Measurements from ENCODE around the gene MPV17L2. TPM values are rescaled to one million over a fixed set of nuclear protein-coding genes. Genes with fewer than 3 reads are reported as not detected.
A peak's percentile ranks its signal among the peaks of the same experiment; 100 is the strongest.

Gene MPV17L2
- polyA plus RNA-seq, 4 donors: 6.0 to 25.9 (median 17.2) TPM

- no peak for FAIRE-seq
- Histone ChIP-seq H3K4me1 (ENCODE audit: control insufficient read depth in 3 of 3, insufficient read depth in 2 of 3, low read depth in 1 of 3, low read length in 2 of 3) (peaks cover 0 to 22% (median 4%) of the 10 kb centered on the region in 3 donors), H3K27ac (ENCODE audit: low read depth in 1 of 3, low read length in 2 of 3) (no peak overlapping the region), H3K4me3 (ENCODE audit: low read depth in 1 of 3, low read length in 3 of 3) (no peak overlapping the region), H3K36me3 (ENCODE audit: control insufficient read depth in 3 of 3, insufficient read depth in 2 of 3, low read depth in 1 of 3, low read length in 3 of 3) (no peaks in the 10 kb centered on the region), H3K9me3 (ENCODE audit: control insufficient read depth in 2 of 2, insufficient read depth in 1 of 2, low read depth in 1 of 2, low read length in 1 of 2) (peaks cover 0 to 6% of the 10 kb centered on the region in 2 donors), H3K27me3 (ENCODE audit: control insufficient read depth in 3 of 3, insufficient read depth in 3 of 3, low read length in 3 of 3) (peaks cover 4 to 29% (median 10%) of the 10 kb centered on the region in 3 donors)
- WGBS, 3 donors: 2 to 9% (median 5%) methylated on average over 14 to 33 of the region's 33 CpGs
- DNase-seq: peak in 1 of 2 donors; percentile 39
Measured at GRCh38 chr19:18220632-18221275, 27.7 kb downstream of the MPV17L2 start.

GRCh38 chr19:18221815-18222725 is 29.1 kb downstream of the MPV17L2 start:
- DNase-seq (no peak), FAIRE-seq (no peak)
- WGBS, 3 donors: 78 to 86% (median 83%) methylated on average over 24 to 25 of the region's 25 CpGs
- Histone ChIP-seq H3K36me3 (ENCODE audit: control insufficient read depth in 3 of 3, insufficient read depth in 2 of 3, low read depth in 1 of 3, low read length in 3 of 3) (no peaks in the 10 kb centered on the region), H3K9me3 (ENCODE audit: control insufficient read depth in 2 of 2, insufficient read depth in 1 of 2, low read depth in 1 of 2, low read length in 1 of 2) (peaks cover 0 to 6% of the 10 kb centered on the region in 2 donors), H3K4me3 (ENCODE audit: low read depth in 1 of 3, low read length in 3 of 3) (no peak overlapping the region), H3K27ac (ENCODE audit: low read depth in 1 of 3, low read length in 2 of 3) (no peak overlapping the region), H3K4me1 (ENCODE audit: control insufficient read depth in 3 of 3, insufficient read depth in 2 of 3, low read depth in 1 of 3, low read length in 2 of 3) (peaks cover 0 to 25% (median 8%) of the 10 kb centered on the region in 3 donors), H3K27me3 (ENCODE audit: control insufficient read depth in 3 of 3, insufficient read depth in 3 of 3, low read length in 3 of 3) (peaks cover 4 to 41% (median 17%) of the 10 kb centered on the region in 3 donors)

- Histone ChIP-seq H3K9me3 (ENCODE audit: control insufficient read depth in 2 of 2, insufficient read depth in 1 of 2, low read depth in 1 of 2, low read length in 1 of 2) (peaks cover 0 to 2% of the 10 kb centered on the region in 2 donors), H3K4me3 (ENCODE audit: low read depth in 1 of 3, low read length in 3 of 3) (peak overlapping the region in 2 of 3 donors; percentile 36 to 46), H3K36me3 (ENCODE audit: control insufficient read depth in 3 of 3, insufficient read depth in 2 of 3, low read depth in 1 of 3, low read length in 3 of 3) (no peaks in the 10 kb centered on the region), H3K27me3 (ENCODE audit: control insufficient read depth in 3 of 3, insufficient read depth in 3 of 3, low read length in 3 of 3) (peaks cover 4 to 57% (median 17%) of the 10 kb centered on the region in 3 donors), H3K27ac (ENCODE audit: low read depth in 1 of 3, low read length in 2 of 3) (peak overlapping the region in 1 of 3 donors; percentile 53), H3K4me1 (ENCODE audit: control insufficient read depth in 3 of 3, insufficient read depth in 2 of 3, low read depth in 1 of 3, low read length in 2 of 3) (peaks cover 0 to 25% (median 8%) of the 10 kb centered on the region in 3 donors)
- FAIRE-seq (no peak), DNase-seq (peak; percentile 44 to 57)
- WGBS, 3 donors: 4 to 6% (median 5%) methylated on average over 38 to 39 of the region's 39 CpGs
Measured at GRCh38 chr19:18223860-18224524, 31.0 kb downstream of the MPV17L2 start.

GRCh38 chr19:18224525-18225354 is 31.7 kb downstream of the MPV17L2 start:
- FAIRE-seq (no peak), DNase-seq (peak; percentile 96 to 97)
- 2 to 4% (median 4%) methylated on average over 68 to 81 of the region's 81 CpGs for WGBS, 3 donors
- Histone ChIP-seq H3K9me3 (ENCODE audit: control insufficient read depth in 2 of 2, insufficient read depth in 1 of 2, low read depth in 1 of 2, low read length in 1 of 2) (peaks cover 0 to 2% of the 10 kb centered on the region in 2 donors), H3K36me3 (ENCODE audit: control insufficient read depth in 3 of 3, insufficient read depth in 2 of 3, low read depth in 1 of 3, low read length in 3 of 3) (no peaks in the 10 kb centered on the region), H3K27me3 (ENCODE audit: control insufficient read depth in 3 of 3, insufficient read depth in 3 of 3, low read length in 3 of 3) (peaks cover 4 to 59% (median 17%) of the 10 kb centered on the region in 3 donors), H3K4me1 (ENCODE audit: control insufficient read depth in 3 of 3, insufficient read depth in 2 of 3, low read depth in 1 of 3, low read length in 2 of 3) (peaks cover 0 to 25% (median 8%) of the 10 kb centered on the region in 3 donors), H3K4me3 (ENCODE audit: low read depth in 1 of 3, low read length in 3 of 3) (peak overlapping the region; percentile 9 to 46 (median 36)), H3K27ac (ENCODE audit: low read depth in 1 of 3, low read length in 2 of 3) (peak overlapping the region in 1 of 3 donors; percentile 33)

GRCh38 chr19:18225355-18225701 is 32.3 kb downstream of the MPV17L2 start:
- Histone ChIP-seq H3K4me3 (ENCODE audit: low read depth in 1 of 3, low read length in 3 of 3) (peak overlapping the region in 1 of 3 donors; percentile 31), H3K4me1 (ENCODE audit: control insufficient read depth in 3 of 3, insufficient read depth in 2 of 3, low read depth in 1 of 3, low read length in 2 of 3) (peaks cover 0 to 25% (median 8%) of the 10 kb centered on the region in 3 donors), H3K36me3 (ENCODE audit: control insufficient read depth in 3 of 3, insufficient read depth in 2 of 3, low read depth in 1 of 3, low read length in 3 of 3) (no peaks in the 10 kb centered on the region), H3K27me3 (ENCODE audit: control insufficient read depth in 3 of 3, insufficient read depth in 3 of 3, low read length in 3 of 3) (peaks cover 4 to 62% (median 17%) of the 10 kb centered on the region in 3 donors), H3K27ac (ENCODE audit: low read depth in 1 of 3, low read length in 2 of 3) (peak overlapping the region in 1 of 3 donors; percentile 33), H3K9me3 (ENCODE audit: control insufficient read depth in 2 of 2, insufficient read depth in 1 of 2, low read depth in 1 of 2, low read length in 1 of 2) (peaks cover 0 to 2% of the 10 kb centered on the region in 2 donors)
- no peak for FAIRE-seq
- no peak for DNase-seq
- WGBS, 3 donors: 14 to 23% (median 17%) methylated on average over 16 of the region's 16 CpGs

- H3K36me3 ChIP-seq (ENCODE audit: control insufficient read depth in 3 of 3, insufficient read depth in 2 of 3, low read depth in 1 of 3, low read length in 3 of 3): no peaks in the 10 kb centered on the region
- H3K4me1 ChIP-seq (ENCODE audit: control insufficient read depth in 3 of 3, insufficient read depth in 2 of 3, low read depth in 1 of 3, low read length in 2 of 3): peaks cover 0 to 25% (median 8%) of the 10 kb centered on the region in 3 donors
- DNase-seq: no peak
- H3K4me3 ChIP-seq (ENCODE audit: low read depth in 1 of 3, low read length in 3 of 3): peak within 1 kb of the TSS in 1 of 3 donors; percentile 31
- H3K9me3 ChIP-seq (ENCODE audit: control insufficient read depth in 2 of 2, insufficient read depth in 1 of 2, low read depth in 1 of 2, low read length in 1 of 2): peaks cover 0 to 2% of the 10 kb centered on the region in 2 donors
- H3K27me3 ChIP-seq (ENCODE audit: control insufficient read depth in 3 of 3, insufficient read depth in 3 of 3, low read length in 3 of 3): peaks cover 4 to 63% (median 19%) of the 10 kb centered on the region in 3 donors
- no peak for FAIRE-seq
- peak within 1 kb of the TSS in 1 of 3 donors; percentile 33 for H3K27ac ChIP-seq (ENCODE audit: low read depth in 1 of 3, low read length in 2 of 3)
- WGBS, 3 donors: 2 to 5% (median 3%) methylated on average over 47 to 51 of the region's 51 CpGs
Measured at GRCh38 chr19:18225702-18226468, 32.9 kb downstream of the MPV17L2 start, which contains the start of gene PDE4C. TSS of gene PDE4C (minus strand) at chr19:18226438. CDS start at chr19:18226415, 23 bp downstream.

All from small intestine (tissue), 7 donors.